GM18519 (cell line): ENCODE results near the gene BAHCC1.

Experiments
- ATAC-seq: cut with Tn5 transposase; IDR thresholded peaks from one replicate; pipeline ENCODE4 v1.9.1; 2021; ENCODE audit warnings: mild to moderate bottlenecking, moderate library complexity; ENCODE audit not compliant: unreplicated experiment, low FRiP score

Gene BAHCC1

GRCh38 chr17:81509207-81509971 is 114.1 kb downstream of the BAHCC1 start:
- ATAC-seq = no peak

- ATAC-seq = no peak
Measured at GRCh38 chr17:81509972-81510784, 114.9 kb downstream of the BAHCC1 start.

DNA sequence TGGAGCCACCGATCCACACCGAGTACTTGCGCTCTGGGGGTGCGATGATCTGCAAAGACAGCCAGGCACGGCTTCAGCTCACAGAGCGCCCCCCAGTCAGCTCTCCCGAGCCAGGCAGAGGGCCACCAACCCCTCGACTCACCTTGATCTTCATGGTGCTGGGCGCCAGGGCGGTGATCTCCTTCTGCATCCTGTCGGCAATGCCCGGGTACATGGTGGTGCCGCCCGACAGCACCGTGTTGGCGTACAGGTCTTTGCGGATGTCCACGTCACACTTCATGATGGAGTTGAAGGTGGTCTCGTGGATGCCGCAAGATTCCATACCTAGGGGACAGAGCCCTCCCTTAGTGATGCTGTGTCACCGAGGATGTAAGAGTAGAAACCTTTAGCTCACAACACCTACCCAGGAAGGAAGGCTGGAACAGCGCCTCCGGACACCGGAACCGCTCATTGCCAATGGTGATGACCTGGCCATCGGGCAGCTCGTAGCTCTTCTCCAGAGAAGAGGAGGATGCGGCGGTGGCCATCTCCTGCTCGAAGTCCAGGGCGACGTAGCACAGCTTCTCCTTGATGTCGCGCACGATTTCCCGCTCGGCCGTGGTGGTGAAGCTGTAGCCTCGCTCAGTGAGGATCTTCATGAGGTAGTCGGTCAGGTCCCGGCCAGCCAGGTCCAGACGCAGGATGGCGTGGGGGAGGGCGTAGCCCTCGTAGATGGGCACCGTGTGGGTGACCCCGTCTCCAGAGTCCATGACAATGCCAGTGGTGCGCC is 115.7 kb downstream of the BAHCC1 start:
- no peak for ATAC-seq

DNA sequence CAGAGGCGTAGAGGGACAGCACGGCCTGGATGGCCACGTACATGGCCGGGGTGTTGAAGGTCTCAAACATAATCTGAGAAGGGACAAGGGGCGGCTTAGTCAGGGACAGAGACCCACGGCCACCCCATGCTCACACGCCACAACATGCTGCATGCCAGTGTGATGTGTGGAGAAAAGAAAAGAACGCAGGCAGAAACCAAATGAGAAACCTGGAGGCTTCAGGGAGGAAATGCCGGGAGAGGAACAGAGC is 116.2 kb downstream of the BAHCC1 start:
- no peak for ATAC-seq

GRCh38 chr17:81511804-81512561 is 116.7 kb downstream of the BAHCC1 start:
- ATAC-seq = no peak

- ATAC-seq = peak; percentile 39
Measured at GRCh38 chr17:81512562-81513371, 117.5 kb downstream of the BAHCC1 start, which contains the start of gene ACTG1. ACTG1 (minus strand) TSS chr17:81512799; CDS start chr17:81512354, 445 bp downstream.

- no peak for ATAC-seq
Measured at GRCh38 chr17:81513372-81513752, 118.1 kb downstream of the BAHCC1 start.

DNA sequence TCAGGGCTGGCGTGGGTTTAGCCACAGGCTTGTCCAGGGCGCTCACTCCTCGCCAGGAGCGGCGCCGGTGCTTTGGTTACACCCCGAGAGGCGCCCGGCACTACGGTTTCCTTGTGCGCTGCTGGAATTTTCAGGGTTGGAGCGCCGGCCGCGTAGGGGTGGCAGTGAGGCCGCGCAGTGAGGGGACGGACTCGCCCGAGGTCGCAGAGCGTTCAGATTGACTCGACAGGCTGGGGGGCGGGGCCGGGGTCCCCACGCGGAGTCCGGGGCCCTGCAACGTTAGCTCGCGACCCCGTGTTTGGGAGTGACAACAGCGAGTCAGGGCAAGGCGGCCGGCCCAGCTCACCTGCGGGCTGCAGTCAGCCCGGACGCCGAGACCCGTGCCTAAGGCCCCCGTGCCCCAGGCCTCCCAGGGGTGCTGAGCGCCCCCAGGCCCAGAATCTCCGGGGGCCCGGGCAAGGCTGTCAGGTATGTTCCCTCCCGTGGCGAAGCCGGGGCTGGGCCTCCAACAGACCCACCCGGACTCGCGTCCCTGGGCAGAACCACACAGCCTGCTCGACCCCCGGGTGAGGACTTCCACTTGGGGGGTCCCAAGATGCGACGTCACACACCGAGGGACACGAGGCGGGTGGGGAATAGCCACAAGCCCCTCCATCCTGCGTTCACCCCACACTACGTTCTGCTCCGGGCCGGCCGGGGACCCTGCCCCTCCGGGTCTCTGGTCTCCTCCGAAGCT is 118.7 kb downstream of the BAHCC1 start:
- no peak for ATAC-seq

DNA sequence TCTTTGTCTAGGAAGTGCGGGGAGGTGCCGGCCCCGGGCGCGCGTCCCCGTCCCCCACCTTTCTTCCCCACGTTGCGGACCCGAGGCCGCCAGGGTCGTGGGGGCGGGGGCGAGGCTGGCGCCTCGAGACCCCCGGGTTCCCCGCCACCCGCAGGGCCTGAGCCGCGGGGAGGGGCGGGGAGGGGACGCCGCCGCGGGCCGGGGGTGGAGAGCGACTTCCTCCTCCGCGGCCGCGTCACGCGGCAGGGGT is 119.2 kb downstream of the BAHCC1 start:
- ATAC-seq = no peak

- no peak for ATAC-seq
Measured at GRCh38 chr17:81514739-81515529, 119.7 kb downstream of the BAHCC1 start.

DNA sequence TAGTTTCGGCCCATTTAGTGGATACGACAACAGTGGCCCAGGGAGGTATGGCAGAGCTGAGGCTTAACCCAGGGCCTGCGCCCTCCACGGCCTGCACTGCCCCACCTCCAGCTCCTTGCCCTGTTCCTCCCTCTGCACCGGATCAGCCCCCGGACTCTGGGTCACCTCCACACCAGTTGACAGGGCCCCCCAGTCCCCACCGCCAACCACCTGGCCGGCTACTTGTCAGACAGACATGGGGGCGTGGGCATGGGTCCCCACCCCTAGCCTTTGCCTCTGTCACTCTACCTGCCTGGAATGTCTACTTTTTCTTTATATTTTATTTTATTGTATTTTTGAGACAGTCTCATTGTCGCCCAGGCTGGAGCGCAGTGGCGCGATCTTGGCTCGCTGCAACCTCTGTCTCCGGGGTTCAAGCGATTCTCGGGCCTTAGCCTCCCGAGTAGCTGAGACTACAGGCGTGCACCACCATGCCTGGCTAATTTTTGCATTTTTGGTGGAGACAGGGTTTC is 120.3 kb downstream of the BAHCC1 start:
- ATAC-seq = no peak
